Endothelial cell of umbilical vein (primary cell): ENCODE measurements around the gene SLC45A2. TPM values are rescaled to one million over a fixed set of nuclear protein-coding genes. Genes with fewer than 3 reads are reported as not detected.
"Not testable (repeated sequence)": the region's sequence is repeated elsewhere in the genome, so short reads cannot be mapped to it uniquely, and the experiment has no call there.

Experiments used
- BruUV-seq: library from RNA; stranded (reverse); fragments of 400-500 nt; replicated peaks from 2 replicates; lab custom pipeline; 2021; lab: Mats Ljungman, UMichigan
- CTCF ChIA-PET: fragments of 300-600, 350-600 bp; sonication (Branson Sonifier 250); formaldehyde crosslinking; loops from one replicate; lab custom pipeline; 2021; ENCODE audit warnings: antibody characterized with exemption, inconsistent platforms; lab: Charles Lee
- POLR2A ChIA-PET: fragments of 300-600, 350-600 bp; sonication (Branson Sonifier 250); formaldehyde crosslinking; loops from one replicate; lab custom pipeline; 2021; ENCODE audit warnings: antibody characterized with exemption, inconsistent platforms; lab: Charles Lee
- DNase-seq: peaks from one replicate; pipeline ENCODE4 v3.0.0-alpha.2; 2011; ENCODE audit warnings: low read depth, low spot score
- FAIRE-seq: peaks from 2 replicates; lab custom pipeline; 2011; peaks lifted over from hg19 to GRCh38; lab: Jason Lieb, UNC
- H2AFZ ChIP-seq: 2 replicates; pipeline ENCODE4 v1.6.0; 2012; ENCODE audit warnings: low read depth, low read length, control low read depth, inconsistent platforms
- H3K27ac ChIP-seq: 2 replicates; pipeline ENCODE4 v1.5.1; 2011; ENCODE audit warnings: low read depth, mild to moderate bottlenecking, control low read depth, low read length, moderate library complexity; ENCODE audit not compliant: insufficient read depth
- H3K27me3 ChIP-seq, 2 experiments: 2 replicates each; pipeline versions ENCODE4 v1.6.0 to v1.6.1; 2011; ENCODE audit warnings: low read length in 2 of 2, mixed read lengths in 1 of 2; ENCODE audit not compliant: control insufficient read depth in 2 of 2, insufficient read depth in 2 of 2
- H3K36me3 ChIP-seq, 2 experiments: 2 replicates in 1 of 2; 3 replicates in 1 of 2; pipeline ENCODE4 v1.5.1; 2011; ENCODE audit warnings: low read length in 2 of 2, mild to moderate bottlenecking in 1 of 2, moderate library complexity in 1 of 2; ENCODE audit not compliant: control insufficient read depth in 2 of 2, insufficient read depth in 2 of 2; ENCODE audit errors: extremely low read depth in 1 of 2
- H3K4me1 ChIP-seq: 3 replicates; pipeline ENCODE4 v1.5.1; 2011; ENCODE audit warnings: mild to moderate bottlenecking, low read length; ENCODE audit not compliant: control insufficient read depth, insufficient read depth; ENCODE audit errors: extremely low read depth
- H3K4me2 ChIP-seq: 2 replicates; pipeline ENCODE4 v1.6.1; 2011; ENCODE audit warnings: low read length, control low read depth, mixed read lengths; ENCODE audit not compliant: insufficient read depth
- H3K4me3 ChIP-seq, 3 experiments: fragments of 200-600 bp in 1 of 3; sonication (generic), shearing (Covaris generic) in 1 of 3; replicated peaks in 1 of 3; 2 replicates each; pipeline ENCODE4 v1.5.1; 2011 to 2016; ENCODE audit warnings: control low read depth in 3 of 3, low read length in 3 of 3, mild to moderate bottlenecking in 2 of 3, inconsistent platforms in 1 of 3, low read depth in 1 of 3, moderate library complexity in 1 of 3; ENCODE audit not compliant: insufficient read depth in 1 of 3
- H3K79me2 ChIP-seq: 2 replicates; pipeline ENCODE4 v1.6.0; 2012; ENCODE audit warnings: low read length, inconsistent platforms; ENCODE audit not compliant: control insufficient read depth, insufficient read depth
- H3K9ac ChIP-seq: replicated peaks from 2 replicates; pipeline ENCODE3; 2011; ENCODE audit warnings: low read length, control low read depth; ENCODE audit not compliant: insufficient read depth; ENCODE audit errors: extremely low read depth
- H3K9me1 ChIP-seq: replicated peaks from 3 replicates; pipeline ENCODE4 v1.6.0; 2011; ENCODE audit warnings: mild to moderate bottlenecking, low read length; ENCODE audit not compliant: control insufficient read depth, insufficient read depth; ENCODE audit errors: extremely low read depth
- H3K9me3 ChIP-seq: replicated peaks from 2 replicates; pipeline ENCODE4 v1.5.1; 2012; ENCODE audit warnings: low read length, inconsistent platforms; ENCODE audit not compliant: control insufficient read depth, insufficient read depth
- H4K20me1 ChIP-seq: replicated peaks from 2 replicates; pipeline ENCODE3; 2011; ENCODE audit warnings: mild to moderate bottlenecking, low read length; ENCODE audit not compliant: control insufficient read depth, insufficient read depth; ENCODE audit errors: extremely low read depth
- CTCF ChIP-seq, 2 donors: IDR thresholded peaks; 1 replicate in 1 of 2; 2 replicates in 1 of 2; pipeline ENCODE4 v1.5.1; 2011; ENCODE audit warnings: low read length in 2 of 2, mild to moderate bottlenecking in 2 of 2, moderate library complexity in 2 of 2, control low read depth in 1 of 2, inconsistent platforms in 1 of 2, low read depth in 1 of 2; ENCODE audit not compliant: insufficient read depth in 1 of 2; ENCODE audit errors: extremely low read depth in 1 of 2
- EZH2 ChIP-seq: IDR thresholded peaks from 2 replicates; pipeline ENCODE4 v1.6.1; 2012; ENCODE audit warnings: borderline replicate concordance, low read depth, mild to moderate bottlenecking, moderate library complexity, low read length, inconsistent platforms; ENCODE audit not compliant: severe bottlenecking
- FOS ChIP-seq: IDR thresholded peaks from 2 replicates; pipeline ENCODE4 v1.6.1; 2011; ENCODE audit warnings: mild to moderate bottlenecking, low read length, moderate library complexity, borderline replicate concordance; ENCODE audit not compliant: insufficient read depth
- GATA2 ChIP-seq: IDR thresholded peaks from 2 replicates; pipeline ENCODE4 v1.7.0; 2011; ENCODE audit warnings: low read depth, mild to moderate bottlenecking, moderate library complexity, mixed read lengths, low read length; ENCODE audit not compliant: insufficient read length, insufficient read depth
- JUN ChIP-seq: IDR thresholded peaks from 2 replicates; pipeline ENCODE4 v1.6.1; 2011; ENCODE audit warnings: borderline replicate concordance, low read depth; ENCODE audit not compliant: insufficient read length, insufficient read depth
- MAX ChIP-seq: IDR thresholded peaks from 2 replicates; pipeline ENCODE4 v1.6.1; 2011; ENCODE audit not compliant: insufficient read depth, insufficient read length
- MYC ChIP-seq: IDR thresholded peaks from one replicate; pipeline ENCODE4 v1.6.1; 2011; ENCODE audit warnings: mild to moderate bottlenecking, low read depth, low read length
- POLR2A ChIP-seq: IDR thresholded peaks from 2 replicates; pipeline ENCODE4 v1.6.1; 2012; ENCODE audit warnings: low read depth, mild to moderate bottlenecking, control low read depth, low read length
- POLR2AphosphoS5 ChIP-seq: IDR thresholded peaks from 2 replicates; pipeline ENCODE4 v1.6.1; 2012; ENCODE audit warnings: low read depth, mild to moderate bottlenecking, control low read depth, low read length, moderate library complexity; ENCODE audit not compliant: insufficient read depth
- dilution Hi-C: fragments of 300-500 bp; cut with MboI; formaldehyde crosslinking; loops from one replicate; pipeline ENCODE4 v1.15.0; 2019; ENCODE audit warnings: low sequenced_read_pairs; ENCODE audit not compliant: extremely low pct_ligation_motif_present
- intact Hi-C: fragments of 100-400 bp; cut with micrococcal nuclease; formaldehyde crosslinking; loops from one replicate; pipeline ENCODE4 v1.10.0; 2022
- polyA plus RNA-seq, 4 experiments: library from polyadenylated mRNA; depleted of rRNA in 3 of 4; stranded (reverse) in 3 of 4; unstranded in 1 of 4; fragments of >200 nt; gene quantifications; 2 replicates each; pipeline versions ENCODE4 v1.2.1 to v1.2.3, GENCODE V29; 2011 to 2012; ENCODE audit warnings: missing spikeins in 1 of 4
- total RNA-seq: library from RNA; stranded (reverse); gene quantifications from 2 replicates; pipeline ENCODE4 v1.2.3, GENCODE V29; 2021

The SLC45A2 gene
- total and polyA plus RNA-seq, 2 donors (not counting 3 experiments of a cell fraction or from before 2014, with no cell fraction given) = not detected

GRCh38 chr5:34011536-34011935, 27.0 kb upstream of the SLC45A2 start:
- intact Hi-C loops = no loop called here
- H3K4me1 ChIP-seq = peaks cover 13% of the 10 kb centered on the region
- H3K27me3 ChIP-seq = peaks cover 0 to 10% of the 10 kb centered on the region in 2 experiments
- no peak overlapping the region for H3K4me3 ChIP-seq
- no peak overlapping the region for H3K27ac ChIP-seq
- H4K20me1 ChIP-seq = no peaks in the 10 kb centered on the region
- no peak overlapping the region for H3K9ac ChIP-seq
- CTCF ChIA-PET = interaction anchor here (1.6 kb wide), 1 partner anchor 10 kb away, joined by 3 read pairs; no protein-coding TSS in a partner anchor
- TF ChIP-seq FOS = no peak
- no peak for TF ChIP-seq JUN
- TF ChIP-seq EZH2 = no peak
- TF ChIP-seq MYC = no peak
- TF ChIP-seq MAX = no peak
- TF ChIP-seq CTCF (IDR thresholded peaks at IDR 0.05; ENCODE audit: extremely low read depth in 1 of 2, insufficient read depth in 1 of 2, low read depth in 1 of 2, low read length in 2 of 2) = no peak
- no peak for TF ChIP-seq POLR2A
- no peak for TF ChIP-seq POLR2AphosphoS5
- TF ChIP-seq GATA2 = no peak
- no peaks in the 10 kb centered on the region for H3K9me3 ChIP-seq
- POLR2A ChIA-PET = no interaction called here
- no peak overlapping the region for H2AFZ ChIP-seq
- dilution Hi-C loops = no loop called here
- BruUV-seq = no TSS peak
- H3K9me1 ChIP-seq = no peaks in the 10 kb centered on the region
- H3K79me2 ChIP-seq = no peaks in the 10 kb centered on the region
- no peak overlapping the region for H3K4me2 ChIP-seq
- FAIRE-seq = no peak
- H3K36me3 ChIP-seq = no peaks in the 10 kb centered on the region
- DNase-seq = no peak

GRCh38 chr5:34010146-34010545, 25.7 kb upstream of the SLC45A2 start:
- POLR2A ChIA-PET, H3K9ac ChIP-seq, CTCF ChIA-PET, H3K79me2 ChIP-seq, FAIRE-seq, H2AFZ ChIP-seq, H3K4me2 ChIP-seq, H3K36me3 ChIP-seq, H3K9me3 ChIP-seq, dilution Hi-C loops, BruUV-seq, H3K27ac ChIP-seq, H3K9me1 ChIP-seq, H3K27me3 ChIP-seq, DNase-seq, H4K20me1 ChIP-seq, H3K4me3 ChIP-seq, intact Hi-C loops: not testable (repeated sequence)
- peaks cover 14% of the 10 kb centered on the region for H3K4me1 ChIP-seq
